Measurements from ENCODE around the gene NPHP1.
"Not testable (repeated sequence)": the region's sequence is repeated elsewhere in the genome, so short reads cannot be mapped to it uniquely, and the experiment has no call there.

Gene NPHP1

DNA sequence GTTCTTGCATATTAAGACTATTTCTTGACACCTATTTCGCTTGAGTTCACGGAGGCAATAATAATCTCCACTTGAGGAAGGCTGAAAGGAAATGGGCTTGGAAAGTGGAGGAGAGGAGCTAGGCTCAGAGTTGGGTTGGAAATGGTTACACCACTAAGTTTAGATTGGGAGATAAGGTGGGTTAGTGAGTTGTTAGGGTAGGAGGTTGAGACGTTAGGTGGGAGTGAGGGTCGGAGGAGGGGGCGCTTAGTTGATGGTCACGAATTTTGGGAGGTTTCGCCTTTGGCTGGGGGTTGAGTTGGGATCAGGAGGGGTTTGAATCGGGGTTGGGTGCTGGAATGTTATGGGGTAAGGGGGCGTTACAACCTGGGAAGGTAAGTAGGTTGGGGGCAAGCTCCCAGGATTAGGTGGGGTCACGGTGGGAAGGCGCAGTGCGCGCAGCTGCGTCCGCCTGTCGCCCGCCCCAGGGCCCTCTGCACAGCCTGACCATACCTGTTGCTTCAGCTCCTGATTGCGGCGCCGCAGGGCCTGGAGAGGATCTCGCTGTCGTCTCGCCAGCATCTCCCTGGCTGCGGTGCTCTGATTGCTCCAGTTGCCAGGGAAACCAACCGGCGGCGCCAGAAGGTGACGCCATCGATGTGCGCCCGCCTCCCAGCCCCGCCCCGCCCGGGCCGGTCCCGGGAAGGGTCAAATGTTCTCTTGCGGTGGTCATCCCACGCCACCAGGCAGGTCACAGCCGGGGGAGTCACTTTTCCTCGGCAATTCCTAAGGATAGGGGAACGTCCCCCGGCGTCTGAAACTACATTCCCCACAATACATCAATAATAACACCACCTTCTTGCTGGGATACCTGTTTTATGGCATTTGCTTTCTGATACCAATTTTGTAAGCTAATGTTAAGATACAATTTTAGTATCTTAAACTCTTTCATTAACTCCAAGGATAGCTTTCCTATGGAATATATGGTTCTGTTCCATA, at the start of gene NPHP1:
NPHP1 (minus strand) TSS at position 606 of the 978 bp plus-strand sequence; CDS start at position 561, 45 bp downstream.
- peak; percentile 89 to 92 for DNase-seq
- TF ChIP-seq GATA1 (IDR thresholded peaks at IDR 0.05; ENCODE audit: low read depth, low read length) (no peak), POLR2A (IDR thresholded peaks at IDR 0.05; ENCODE audit: low read length) (peak; percentile 74)

DNA sequence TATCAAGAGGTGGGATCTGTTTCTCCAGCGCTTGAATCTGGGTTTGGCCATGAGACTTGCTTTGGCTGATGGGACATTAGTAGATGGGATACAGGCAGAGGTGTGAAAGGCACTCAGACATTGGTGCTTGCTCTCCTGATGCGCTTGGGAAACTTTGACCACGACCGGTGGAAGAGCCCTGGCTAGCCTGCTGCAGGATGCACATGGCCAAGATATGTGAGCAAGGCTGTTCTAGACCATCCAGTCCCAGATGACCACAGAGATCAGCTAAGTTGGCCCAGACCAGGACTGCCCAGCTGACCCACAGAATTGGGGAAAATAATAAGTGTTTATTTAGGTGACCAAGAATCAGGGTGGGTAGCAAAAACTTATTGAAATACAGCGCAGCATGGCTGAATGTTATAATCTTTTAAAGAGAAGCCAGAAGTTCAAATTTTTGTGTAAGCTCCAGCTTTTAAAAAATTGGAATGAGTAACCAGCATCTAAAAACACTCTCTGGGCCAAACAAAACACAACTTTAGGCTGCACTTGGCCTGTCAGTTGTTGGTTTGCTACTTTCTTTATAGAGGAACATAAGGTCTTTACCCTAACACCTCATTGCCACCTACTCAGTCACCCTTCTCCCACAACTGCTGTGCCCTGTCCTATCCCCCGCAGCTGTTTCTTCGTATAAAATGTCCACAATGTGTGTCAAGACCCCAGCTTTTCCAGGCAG, 43.4 kb upstream of the NPHP1 start:
- not testable (repeated sequence) for DNase-seq

DNA sequence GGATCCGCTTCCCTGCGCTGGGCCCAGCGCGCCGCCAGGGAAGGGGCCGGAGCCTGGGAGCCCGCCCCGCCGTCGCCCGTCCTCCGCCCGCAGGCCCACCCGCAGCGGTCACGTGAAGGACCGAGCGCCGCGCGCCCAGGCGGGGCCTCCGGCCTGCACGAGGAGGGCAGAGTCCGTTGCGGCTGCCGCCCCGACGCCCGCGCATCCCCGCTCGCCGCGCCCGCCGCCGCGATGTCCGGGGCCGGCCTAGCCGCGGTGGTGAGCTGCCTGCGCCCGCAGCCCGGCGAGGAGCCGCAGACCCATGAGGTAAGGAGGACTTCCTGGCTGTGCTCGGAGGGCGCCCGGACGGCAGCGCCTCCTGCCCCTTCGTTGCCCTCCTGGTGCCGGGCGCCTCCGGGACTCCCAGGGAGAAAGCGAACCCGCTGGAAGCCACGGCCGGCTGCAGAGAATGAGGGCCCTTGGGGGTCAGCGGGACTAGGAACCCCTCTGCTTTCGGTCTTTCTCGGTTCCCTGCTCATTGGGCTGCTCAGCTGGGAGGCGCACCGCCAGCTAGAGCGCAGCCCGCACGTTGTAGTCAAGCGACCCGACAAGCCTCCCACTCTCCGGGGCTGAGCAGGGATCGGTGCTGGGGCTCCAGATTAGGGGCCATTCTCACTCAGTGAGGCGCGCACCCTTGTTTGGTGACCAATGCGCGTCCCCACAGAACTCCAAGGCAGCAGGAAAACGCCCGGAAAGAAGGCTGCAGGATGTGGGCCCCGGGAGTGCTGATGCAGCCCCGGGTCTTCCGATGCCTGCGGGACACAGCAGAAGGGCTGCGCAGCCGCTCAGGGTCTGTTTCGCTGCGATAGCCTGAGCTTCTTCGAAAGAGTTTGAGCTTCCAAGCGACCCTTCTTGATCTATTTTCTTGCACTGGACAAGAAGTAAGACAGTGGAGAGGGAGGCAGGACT, 40.9 kb upstream of the NPHP1 start:
- not testable (repeated sequence) for DNase-seq

DNA sequence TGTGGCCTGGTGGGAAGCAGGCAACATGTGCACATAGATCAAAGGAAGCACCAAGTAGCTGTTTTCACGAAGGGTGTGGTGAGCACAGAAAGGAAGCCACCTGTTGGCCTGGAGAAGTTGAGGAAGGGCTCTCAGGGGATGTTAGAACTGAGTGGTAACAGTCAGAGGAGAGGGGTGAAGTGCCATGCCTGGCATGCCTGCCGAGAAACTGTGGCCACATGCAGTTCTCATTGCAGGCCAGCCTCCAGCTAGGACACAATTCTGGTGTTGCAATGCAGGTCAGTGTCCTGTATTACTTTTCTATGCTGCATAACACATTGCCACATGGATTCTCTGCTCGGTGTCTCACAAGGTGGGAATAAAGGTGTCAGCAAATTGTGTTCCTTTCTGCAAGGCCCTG, 38.5 kb upstream of the NPHP1 start:
- DNase-seq: not testable (repeated sequence)

DNA sequence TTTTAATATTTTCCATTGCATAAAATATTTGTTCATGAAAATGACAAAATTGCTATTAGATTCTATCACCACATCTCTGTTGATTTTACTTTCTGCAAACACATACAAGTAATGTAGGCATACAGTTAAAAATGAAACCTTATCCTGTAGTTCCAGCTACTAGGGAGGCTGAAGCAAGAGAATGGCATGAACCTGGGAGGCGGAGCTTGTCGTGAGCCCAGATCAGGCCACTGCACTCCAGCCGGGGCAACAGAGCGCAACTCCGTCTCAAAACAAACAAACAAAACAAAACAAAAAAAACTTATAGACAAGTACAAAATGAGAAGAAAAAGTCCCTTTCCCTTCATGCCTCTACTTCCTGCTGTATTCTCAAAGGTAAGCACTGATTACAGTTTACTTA, 29.7 kb upstream of the NPHP1 start:
- not testable (repeated sequence) for DNase-seq

DNA sequence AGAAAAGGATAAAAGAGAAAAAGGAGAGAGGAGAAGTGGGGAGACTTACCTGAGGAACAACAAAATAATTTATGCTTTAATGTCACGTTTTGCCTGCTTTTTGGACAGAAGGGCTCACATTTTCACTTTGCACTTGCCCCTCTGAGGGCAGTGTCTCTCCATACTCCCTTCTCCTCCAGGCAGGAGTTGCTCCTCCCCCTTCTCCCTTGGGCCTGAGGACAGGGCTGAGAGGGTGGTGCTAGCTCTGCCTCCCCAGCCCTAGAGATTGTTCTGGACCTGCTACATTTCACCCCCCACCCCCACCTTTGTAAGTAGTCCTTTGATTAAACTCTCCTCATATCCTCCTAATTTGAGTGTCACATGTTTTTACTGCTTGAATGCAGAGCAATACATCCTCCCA, 25.1 kb upstream of the NPHP1 start:
- not testable (repeated sequence) for DNase-seq

DNA sequence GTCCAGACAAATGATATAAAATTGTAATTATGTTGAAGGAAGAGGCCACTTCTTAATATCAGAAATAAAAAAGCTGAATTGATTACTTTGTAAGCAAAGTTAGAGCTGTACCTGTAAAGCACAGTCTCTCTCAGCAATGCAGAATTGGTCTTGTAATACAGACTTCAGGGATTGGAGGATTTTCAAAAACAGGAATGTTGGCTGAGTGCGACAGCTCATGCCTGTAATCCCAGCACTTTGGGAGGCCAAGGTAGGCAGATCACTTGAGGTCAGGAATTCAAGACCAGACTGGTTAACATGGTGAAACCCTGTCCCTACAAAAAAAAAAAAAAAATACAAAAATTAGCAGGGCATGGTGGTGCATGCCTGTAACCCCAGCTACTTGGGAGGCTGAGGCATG, 17.8 kb upstream of the NPHP1 start:
- DNase-seq: not testable (repeated sequence)

DNA sequence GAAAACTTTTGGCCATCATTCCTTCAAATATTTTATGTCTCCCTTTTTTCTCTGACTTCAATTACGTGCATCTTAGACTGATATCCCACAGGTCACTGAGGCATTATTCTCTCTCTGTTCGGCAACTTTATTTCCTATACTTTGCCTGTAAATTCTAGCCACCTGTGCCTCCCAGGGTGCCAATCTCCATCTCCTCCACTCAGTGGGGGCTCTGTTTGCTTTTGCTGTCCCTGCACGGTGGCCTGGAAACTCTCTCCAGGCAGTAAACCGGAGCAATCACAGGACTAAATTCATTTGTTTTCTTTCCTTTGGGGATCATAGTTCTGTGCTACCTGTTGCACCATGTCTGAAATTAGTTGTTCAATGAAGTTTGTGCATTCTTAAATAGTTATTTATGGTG, 17.1 kb upstream of the NPHP1 start:
- TF ChIP-seq POLR2A (IDR thresholded peaks at IDR 0.05; ENCODE audit: low read length) (no peak), GATA1 (IDR thresholded peaks at IDR 0.05; ENCODE audit: low read depth, low read length) (no peak)

DNA sequence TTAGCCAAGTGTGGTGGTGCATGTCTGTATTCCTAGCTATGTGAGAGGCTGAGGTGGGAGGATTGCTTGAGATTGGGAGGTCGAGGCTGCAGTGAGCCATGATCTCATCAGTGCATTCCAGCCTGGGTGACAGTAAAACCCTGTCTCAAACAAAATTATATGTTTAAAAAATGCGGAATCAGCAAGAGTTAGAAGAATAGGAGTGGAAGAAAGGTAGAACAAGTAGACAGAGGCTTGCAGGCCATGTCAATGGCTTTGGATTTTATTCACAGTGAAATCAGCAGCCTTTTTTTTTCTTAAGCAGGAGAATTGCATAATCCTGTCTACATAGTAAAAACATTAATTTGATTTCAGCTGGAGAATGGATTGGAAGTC, 15.4 kb upstream of the NPHP1 start:
- DNase-seq: no peak
- TF ChIP-seq POLR2A (IDR thresholded peaks at IDR 0.05; ENCODE audit: low read length): no peak
- TF ChIP-seq GATA1 (IDR thresholded peaks at IDR 0.05; ENCODE audit: low read depth, low read length): no peak

More for the DNA sequence above, 17.1 kb upstream of the NPHP1 start:
- DNase-seq: no peak

DNA sequence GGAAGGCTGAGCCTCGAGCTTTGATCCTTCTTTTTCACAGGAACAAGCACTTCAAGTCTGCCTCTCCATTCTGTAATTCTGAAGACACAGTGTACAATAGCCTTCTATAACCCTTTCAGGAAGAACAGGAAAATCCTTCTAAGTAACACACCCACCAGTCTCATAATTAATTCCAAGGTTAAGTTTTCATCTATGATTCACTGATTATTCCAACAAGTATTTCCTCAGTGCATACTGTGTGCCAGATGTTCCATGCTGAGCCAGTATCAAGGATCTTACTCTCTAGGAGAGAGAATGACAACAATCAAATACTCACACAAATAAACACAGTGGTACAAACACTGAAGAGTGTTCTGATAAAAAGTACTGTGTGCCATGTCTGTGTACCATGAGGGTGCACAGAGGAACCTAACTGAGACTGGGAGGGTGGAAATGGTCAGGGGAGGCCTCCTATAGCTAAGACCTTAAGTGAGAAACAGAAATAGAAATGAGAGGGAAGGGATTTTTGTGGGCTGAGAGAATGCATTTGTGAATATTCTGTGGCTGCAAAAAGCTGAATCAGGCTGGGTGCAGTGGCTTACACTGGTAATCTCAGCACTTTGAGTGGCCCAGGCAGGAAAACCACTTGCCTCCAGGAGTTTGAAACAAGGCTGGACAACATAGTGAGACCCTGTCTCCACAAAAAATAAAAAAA, 14.8 kb upstream of the NPHP1 start:
- TF ChIP-seq POLR2A (IDR thresholded peaks at IDR 0.05; ENCODE audit: low read length): no peak
- TF ChIP-seq GATA1 (IDR thresholded peaks at IDR 0.05; ENCODE audit: low read depth, low read length): no peak
- DNase-seq: no peak

DNA sequence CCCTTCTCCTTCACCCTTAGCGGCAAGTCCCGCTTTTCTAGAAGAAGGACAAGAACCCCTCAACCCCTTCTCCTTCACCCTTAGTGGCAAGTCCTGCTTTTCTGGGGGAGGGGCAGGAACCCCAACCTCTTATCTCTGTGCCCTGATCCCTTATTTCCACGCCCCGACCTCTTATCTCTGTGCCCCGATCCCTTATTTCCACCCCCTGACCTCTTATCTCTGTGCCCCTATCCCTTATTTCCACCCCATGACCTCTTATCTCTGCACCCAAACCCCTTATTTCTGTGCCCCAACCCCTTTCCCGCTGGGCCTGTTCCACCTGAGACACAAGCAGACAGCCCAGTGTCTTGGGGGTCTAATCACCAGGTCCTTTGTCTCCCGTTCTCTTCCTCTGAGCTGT, 14.1 kb upstream of the NPHP1 start:
- peak; percentile 6 to 47 for DNase-seq

DNA sequence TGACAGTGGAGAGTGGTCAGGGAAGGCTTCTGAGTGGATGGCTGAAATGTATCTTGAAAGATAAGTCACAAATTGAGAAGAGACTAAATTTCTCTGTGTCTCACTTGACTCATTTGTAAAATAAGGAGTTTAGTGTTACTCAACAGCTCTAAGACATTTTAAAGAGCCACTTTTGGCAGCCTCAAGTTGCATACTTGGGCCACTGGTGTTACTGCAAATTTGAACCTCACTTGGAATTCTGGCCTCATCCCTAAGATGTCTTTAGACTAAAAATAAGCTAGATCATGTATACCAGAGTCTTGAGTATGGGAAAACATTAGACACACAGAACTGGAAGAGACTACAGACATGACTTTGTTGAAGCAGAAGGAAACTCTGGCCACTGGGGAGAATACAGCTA, 12.0 kb upstream of the NPHP1 start:
- DNase-seq: no peak
- TF ChIP-seq GATA1 (IDR thresholded peaks at IDR 0.05; ENCODE audit: low read depth, low read length) (no peak), POLR2A (IDR thresholded peaks at IDR 0.05; ENCODE audit: low read length) (no peak)

DNA sequence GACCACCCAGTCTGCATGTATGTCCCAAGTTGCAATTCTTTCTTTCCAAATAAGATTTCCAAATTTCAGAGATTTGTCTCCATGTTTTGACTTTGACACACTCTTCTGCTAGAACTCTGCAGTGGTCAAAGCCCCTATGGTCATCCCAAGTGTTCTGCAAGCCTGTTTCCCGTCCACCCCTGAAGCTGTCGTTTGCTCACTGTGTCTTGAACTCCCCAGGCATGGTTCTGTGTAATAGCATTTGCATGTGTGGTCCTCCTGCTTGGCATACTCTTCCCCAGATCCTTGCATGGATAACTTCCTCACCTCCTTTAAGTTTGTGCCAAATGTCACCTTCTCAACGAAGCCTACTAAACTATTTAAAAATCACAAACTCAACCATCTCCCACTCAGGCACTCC, 11.4 kb upstream of the NPHP1 start:
- DNase-seq: no peak
- TF ChIP-seq GATA1 (IDR thresholded peaks at IDR 0.05; ENCODE audit: low read depth, low read length): no peak
- no peak for TF ChIP-seq POLR2A (IDR thresholded peaks at IDR 0.05; ENCODE audit: low read length)

DNA sequence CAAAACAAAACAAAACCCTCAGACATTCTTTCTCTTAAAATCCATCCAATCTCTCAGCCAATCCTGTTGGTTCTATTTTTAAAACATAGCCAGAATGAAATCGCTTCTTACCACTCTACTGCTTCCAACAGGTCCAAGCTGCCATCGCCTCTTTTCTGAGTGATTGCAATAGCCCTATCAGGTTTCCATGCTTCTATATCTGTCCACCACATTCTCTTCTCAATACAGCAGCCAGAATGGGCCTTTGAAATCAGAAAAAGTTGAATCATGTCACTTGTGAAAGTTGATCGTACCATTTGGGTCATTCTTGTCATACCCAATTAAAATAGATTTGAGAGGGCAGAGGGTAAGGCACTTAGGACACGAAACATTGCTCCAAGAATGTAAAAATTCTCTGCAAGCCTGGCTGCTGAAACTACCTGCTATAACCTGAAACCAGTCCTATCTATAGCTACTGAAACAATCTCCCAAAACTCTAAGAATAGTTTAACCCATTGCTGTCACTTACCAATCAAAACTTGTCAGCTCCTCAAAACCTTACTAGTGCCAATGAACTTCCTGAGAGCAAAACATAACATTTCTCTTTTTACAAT, 10.8 kb upstream of the NPHP1 start:
- no peak for DNase-seq
- no peak for TF ChIP-seq POLR2A (IDR thresholded peaks at IDR 0.05; ENCODE audit: low read length)
- TF ChIP-seq GATA1 (IDR thresholded peaks at IDR 0.05; ENCODE audit: low read depth, low read length): no peak

Measured in erythroblast (primary cell).